ENCODE results near the gene PKDCC.

The PKDCC gene

DNA sequence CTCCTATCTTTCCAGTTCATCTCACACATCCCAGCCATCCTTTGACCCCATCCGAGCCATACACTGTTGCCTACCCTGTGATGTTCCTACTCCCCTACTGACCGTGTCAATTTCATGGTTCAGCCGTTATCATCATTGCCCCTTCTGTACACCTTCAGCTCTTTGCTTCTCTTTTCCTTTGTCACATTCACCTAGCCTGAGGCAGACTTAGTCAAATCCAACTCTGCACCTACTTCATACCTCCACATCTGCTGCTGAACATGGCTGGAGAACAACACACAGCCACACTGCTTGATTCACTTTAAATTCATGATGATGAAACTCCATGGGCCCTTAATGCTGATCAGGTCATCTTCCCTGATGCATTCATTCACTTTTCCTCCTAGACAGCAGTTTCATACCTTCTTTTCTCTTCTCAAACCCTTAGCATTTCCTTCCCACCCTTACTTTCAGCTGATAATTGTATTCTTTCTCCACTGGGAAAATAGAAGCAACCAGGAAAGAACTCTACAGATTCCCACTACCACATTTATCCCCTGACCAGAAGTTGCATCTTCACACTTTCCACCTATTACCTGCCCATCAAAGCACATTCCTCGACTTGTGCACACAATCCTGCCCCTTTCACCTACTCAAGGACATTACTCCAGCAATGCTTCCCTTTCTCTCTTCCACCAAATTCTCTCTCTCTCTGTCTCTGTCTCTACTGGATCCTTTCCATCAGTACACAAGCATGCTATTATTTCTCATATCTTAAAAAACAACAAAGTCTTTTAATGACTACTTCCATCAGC is 59.6 kb downstream of the PKDCC start:
- no peak for DNase-seq

Data from fibroblast of skin of abdomen (primary cell).